LNCaP clone FGC (cell line): ENCODE data around the gene CSTPP1.

Experiments used
- DNase-seq: peaks from one replicate; pipeline ENCODE4 v3.0.0-alpha.2; 2011; ENCODE audit warnings: low read depth
- H3K4me3 ChIP-seq: 2 replicates; pipeline ENCODE4 v1.5.1; 2011; ENCODE audit warnings: mild to moderate bottlenecking, low read depth, low read length, control low read depth
- CTCF ChIP-seq: IDR thresholded peaks from 2 replicates; pipeline ENCODE4 v1.5.1; 2012; ENCODE audit warnings: mild to moderate bottlenecking; ENCODE audit not compliant: control insufficient read depth, insufficient read depth; ENCODE audit errors: extremely low read depth

Gene CSTPP1

GRCh38 chr11:46907606-46908005, 29.0 kb upstream of the CSTPP1 start:
- no peak for TF ChIP-seq CTCF
- no peak for DNase-seq
- H3K4me3 ChIP-seq, result no peak overlapping the region

DNA sequence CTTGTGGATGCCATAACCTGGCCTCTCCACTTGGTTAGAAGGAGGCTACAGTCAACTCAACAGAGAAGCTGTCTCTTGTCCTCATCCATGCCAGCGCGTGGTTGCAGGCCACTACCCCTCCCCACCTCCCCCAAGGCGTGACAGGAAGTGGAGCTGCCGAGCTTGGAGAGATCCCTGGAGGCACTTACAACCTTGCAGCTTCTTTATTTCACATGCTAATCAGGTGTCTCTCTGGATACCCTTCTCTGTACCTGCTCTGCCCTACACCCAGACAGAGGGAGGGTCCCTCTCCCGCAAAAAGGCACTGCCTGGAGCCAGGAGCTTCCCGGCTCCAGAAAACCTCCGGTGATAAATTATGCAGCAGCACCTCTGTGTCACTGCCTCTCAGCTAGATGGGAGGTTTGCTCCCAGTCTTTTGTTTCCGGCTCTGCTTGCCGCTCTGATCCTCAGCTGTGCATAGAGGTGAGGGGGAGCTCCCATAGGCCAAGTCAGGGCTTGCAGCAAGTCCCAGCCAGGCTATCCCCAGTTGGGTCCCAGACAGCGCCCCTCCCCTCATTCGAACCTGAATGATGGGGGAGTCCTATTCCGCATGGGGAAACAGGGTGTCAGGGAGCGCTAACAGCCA, 23.9 kb upstream of the CSTPP1 start:
- DNase-seq, result no peak
- no peak for TF ChIP-seq CTCF
- no peak overlapping the region for H3K4me3 ChIP-seq

- no peak for DNase-seq
- no peak overlapping the region for H3K4me3 ChIP-seq
- TF ChIP-seq CTCF, result no peak
Observed at GRCh38 chr11:46913484-46913883, 23.1 kb upstream of the CSTPP1 start.

- H3K4me3 ChIP-seq, result no peak overlapping the region
- TF ChIP-seq CTCF, result no peak
- DNase-seq, result no peak
Observed at GRCh38 chr11:46914363-46914762, 22.2 kb upstream of the CSTPP1 start.

DNA sequence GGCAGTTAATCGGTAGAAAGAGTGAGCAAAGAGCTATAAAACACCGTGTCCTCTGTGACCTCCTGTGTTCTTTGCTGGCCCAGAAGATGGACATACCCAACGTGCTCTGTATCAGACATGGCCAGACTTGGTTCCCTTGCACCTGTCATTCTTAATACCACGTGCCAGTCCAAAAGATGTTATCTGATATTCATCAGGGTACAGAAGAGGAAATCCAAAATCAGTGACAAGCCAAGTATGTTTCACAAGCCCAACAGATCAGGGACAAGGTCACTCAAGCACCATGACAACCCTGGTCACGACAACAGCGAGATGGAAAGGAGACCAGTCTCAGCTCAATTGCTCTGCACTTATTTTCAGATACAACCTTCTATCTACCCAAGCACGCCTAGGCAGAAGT, 21.7 kb upstream of the CSTPP1 start:
- TF ChIP-seq CTCF, result no peak
- H3K4me3 ChIP-seq, result no peak overlapping the region
- DNase-seq, result no peak

DNA sequence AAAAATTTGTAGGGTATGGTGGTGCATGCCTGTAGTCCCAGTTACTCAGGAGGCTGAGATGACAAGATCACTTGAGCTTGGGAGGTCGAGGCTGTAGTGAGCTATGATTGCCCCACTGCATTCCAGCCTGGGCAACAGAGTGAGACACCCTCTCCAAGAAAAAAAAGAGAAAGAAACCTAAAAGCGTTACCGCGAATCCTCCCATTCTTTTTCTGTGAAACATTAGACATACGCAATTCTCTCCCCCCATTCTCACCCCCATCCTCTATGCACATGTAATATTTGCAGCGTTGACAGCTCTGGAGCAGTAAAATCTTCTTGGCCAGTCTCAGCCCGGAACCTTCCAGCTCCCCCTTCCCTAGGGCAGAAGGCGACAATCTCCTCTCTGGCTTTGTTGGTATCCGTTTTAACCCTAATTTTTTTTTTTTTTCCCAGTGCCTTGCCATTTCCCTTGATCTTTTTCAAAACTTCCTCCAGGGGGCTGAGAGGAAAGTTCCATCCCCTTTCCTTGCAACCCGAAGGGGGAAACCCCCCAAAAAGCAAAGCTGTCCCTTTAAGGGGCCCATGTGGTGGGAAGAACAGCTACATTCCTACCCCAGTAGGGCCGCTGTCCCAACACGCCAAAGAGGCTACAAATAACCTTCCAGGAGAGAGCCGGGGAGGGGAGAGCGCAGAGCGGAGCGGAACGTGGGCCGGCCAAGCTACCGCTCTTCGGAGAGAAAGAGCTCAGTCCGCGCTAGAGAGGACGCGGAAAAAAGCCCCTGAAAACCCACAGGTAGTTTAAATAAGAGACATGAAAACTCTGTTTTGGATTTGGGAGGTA, 20.1 kb upstream of the CSTPP1 start:
- TF ChIP-seq CTCF, result no peak
- DNase-seq, result no peak
- no peak overlapping the region for H3K4me3 ChIP-seq
